ENCODE data around the gene FSTL4. TPM values are rescaled to one million over a fixed set of nuclear protein-coding genes. Genes with fewer than 3 reads are reported as not detected.

FSTL4 gene
- total and polyA plus RNA-seq, 4 donors, result 0.02 to 0.18 TPM; not detected in 2

DNA sequence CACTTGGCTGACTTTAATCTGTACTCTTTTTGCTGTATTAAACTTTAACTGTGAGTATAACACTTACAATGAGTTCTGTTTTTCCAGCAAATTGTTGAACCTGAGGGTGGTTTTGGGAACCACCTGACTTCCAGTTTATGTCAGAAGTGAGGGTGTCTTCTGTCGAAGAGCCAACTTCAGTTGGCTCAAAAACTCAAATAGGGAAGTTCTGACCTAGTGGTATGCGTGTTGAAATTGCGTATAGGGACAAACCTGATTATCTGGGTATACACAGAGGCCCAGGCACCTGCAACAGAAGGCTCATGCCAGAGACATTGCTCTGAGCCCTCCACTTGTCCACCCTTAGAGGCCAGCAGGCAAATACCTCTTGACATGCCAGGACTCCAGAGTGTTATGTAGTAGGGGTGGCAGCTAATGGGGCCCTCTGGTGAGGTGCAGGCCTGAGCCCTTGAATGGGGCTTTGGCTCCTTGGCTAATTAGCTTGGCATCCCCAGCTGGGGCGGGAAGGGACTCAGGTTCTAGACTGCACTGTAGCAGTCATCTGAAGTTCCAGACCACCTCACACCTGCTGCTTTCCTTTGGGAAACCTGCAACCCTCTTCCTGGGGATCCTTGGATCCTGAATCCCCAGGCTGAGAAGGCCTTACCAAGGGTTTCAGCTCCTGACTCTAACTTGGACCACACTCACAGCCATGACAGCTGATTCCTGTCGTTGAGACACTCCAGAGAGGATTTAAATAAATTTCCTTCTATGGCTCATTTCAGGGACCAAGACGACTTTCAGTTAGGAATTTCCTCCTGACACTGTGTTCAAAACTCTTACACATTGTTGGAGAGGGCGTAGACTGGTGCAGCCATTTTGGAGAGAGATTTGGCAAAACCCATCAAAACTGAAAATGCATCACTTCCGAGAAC is 370.9 kb downstream of the FSTL4 start (continued):
- TF ChIP-seq MAX (IDR thresholded peaks at IDR 0.05) (no peak), RAD21 (IDR thresholded peaks at IDR 0.05) (no peak), TAF1 (conservative IDR thresholded peaks at IDR 0.05) (no peak), RXRA (IDR thresholded peaks at IDR 0.05) (no peak)

- Histone ChIP-seq H3K27me3 (ENCODE audit: control insufficient read depth in 4 of 4, insufficient read depth in 4 of 4, low read length in 3 of 4) (no peaks in the 10 kb centered on the region), H3K9ac (ENCODE audit: low read depth in 1 of 2, low read length in 2 of 2) (no peak overlapping the region), H3K36me3 (ENCODE audit: control insufficient read depth in 4 of 4, insufficient read depth in 3 of 4, low read depth in 1 of 4, low read length in 3 of 4) (no peaks in the 10 kb centered on the region), H3K9me3 (ENCODE audit: control insufficient read depth in 4 of 4, low read length in 3 of 4) (no peaks in the 10 kb centered on the region), H3K4me3 (ENCODE audit: low read depth in 1 of 3, low read length in 3 of 3) (no peak overlapping the region), H3K27ac (ENCODE audit: low read depth in 1 of 2, low read length in 2 of 2) (peak overlapping the region in 1 of 2 donors; percentile 37), H3K4me1 (ENCODE audit: control insufficient read depth in 4 of 4, insufficient read depth in 4 of 4, low read length in 3 of 4) (no peaks in the 10 kb centered on the region)
- TF ChIP-seq, protein P1, sequence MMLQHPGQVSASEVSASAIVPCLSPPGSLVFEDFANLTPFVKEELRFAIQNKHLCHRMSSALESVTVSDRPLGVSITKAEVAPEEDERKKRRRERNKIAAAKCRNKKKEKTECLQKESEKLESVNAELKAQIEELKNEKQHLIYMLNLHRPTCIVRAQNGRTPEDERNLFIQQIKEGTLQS (IDR thresholded peaks at IDR 0.05), result no peak
- TF ChIP-seq ZBTB33 (IDR thresholded peaks at IDR 0.05), result no peak
- peak; percentile 68 to 87 for TF ChIP-seq JUND (IDR thresholded peaks at IDR 0.05)
- DNase-seq (ENCODE audit: low spot score), result no peak
- 78% methylated on average over 9 of the region's 9 CpGs for WGBS
Measured at GRCh38 chr5:133240425-133241091, 371.8 kb downstream of the FSTL4 start.

DNA sequence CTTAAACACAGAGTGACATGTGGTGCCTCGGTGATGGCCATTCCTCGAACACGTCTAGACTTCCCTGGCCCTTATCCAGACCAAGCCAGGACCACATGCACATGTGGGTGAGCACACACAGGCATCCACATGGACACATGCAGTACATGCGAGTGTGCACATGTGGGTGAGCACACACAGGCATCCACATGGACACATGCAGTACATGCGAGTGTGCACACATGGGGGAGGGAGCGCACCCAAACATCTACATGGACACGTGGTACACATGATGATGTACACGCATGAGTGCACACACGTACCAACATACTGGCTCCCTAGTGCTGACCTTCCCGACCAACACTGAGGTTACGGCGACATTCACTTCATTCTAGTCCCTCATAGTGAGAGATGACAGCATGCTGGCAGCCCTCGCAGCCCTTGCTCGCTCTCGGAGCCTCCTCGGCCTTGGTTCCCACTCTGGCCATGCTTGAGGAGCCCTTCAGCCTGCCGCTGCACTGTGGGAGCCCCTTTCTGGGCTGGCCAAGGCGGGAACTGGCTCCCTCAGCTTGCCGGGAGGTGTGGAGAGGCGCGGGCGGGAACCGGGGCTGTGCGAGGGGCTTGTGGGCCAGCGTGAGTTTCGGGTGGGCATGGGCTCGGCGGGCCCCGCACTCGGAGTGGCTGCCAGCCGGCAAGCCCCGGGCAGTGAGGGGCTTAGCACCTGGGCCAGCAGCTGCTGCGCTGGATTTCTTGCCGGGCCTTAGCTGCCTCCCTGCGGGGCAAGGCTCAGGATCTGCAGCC is 373.7 kb downstream of the FSTL4 start:
- 91% methylated on average over 35 of the region's 35 CpGs for WGBS
- no peak for DNase-seq (ENCODE audit: low spot score)
- no peak overlapping the region for H3K27ac ChIP-seq (ENCODE audit: low read depth in 1 of 2, low read length in 2 of 2)
- H3K4me3 ChIP-seq (ENCODE audit: low read depth in 1 of 3, low read length in 3 of 3), result no peak overlapping the region
- H3K27me3 ChIP-seq (ENCODE audit: control insufficient read depth in 4 of 4, insufficient read depth in 4 of 4, low read length in 3 of 4), result no peaks in the 10 kb centered on the region
- no peaks in the 10 kb centered on the region for H3K36me3 ChIP-seq (ENCODE audit: control insufficient read depth in 4 of 4, insufficient read depth in 3 of 4, low read depth in 1 of 4, low read length in 3 of 4)
- H3K9ac ChIP-seq (ENCODE audit: low read depth in 1 of 2, low read length in 2 of 2), result no peak overlapping the region
- no peaks in the 10 kb centered on the region for H3K9me3 ChIP-seq (ENCODE audit: control insufficient read depth in 4 of 4, low read length in 3 of 4)
- H3K4me1 ChIP-seq (ENCODE audit: control insufficient read depth in 4 of 4, insufficient read depth in 4 of 4, low read length in 3 of 4), result no peaks in the 10 kb centered on the region
- no peak for TF ChIP-seq TAF1 (conservative IDR thresholded peaks at IDR 0.05)
- no peak for TF ChIP-seq CTCF (IDR thresholded peaks at IDR 0.05; ENCODE audit: low read depth, low read length, missing input control)
- TF ChIP-seq, protein P1 (IDR thresholded peaks at IDR 0.05), result no peak
- TF ChIP-seq JUND (IDR thresholded peaks at IDR 0.05), result no peak
- no peak for TF ChIP-seq NR2F2 (IDR thresholded peaks at IDR 0.05)
- TF ChIP-seq RXRA (IDR thresholded peaks at IDR 0.05), result no peak
- TF ChIP-seq ZBTB33 (IDR thresholded peaks at IDR 0.05), result no peak
- TF ChIP-seq REST (IDR thresholded peaks at IDR 0.05), result no peak
- TF ChIP-seq RAD21 (IDR thresholded peaks at IDR 0.05), result no peak
- TF ChIP-seq FOXA1 (IDR thresholded peaks at IDR 0.05), result no peak
- no peak for TF ChIP-seq HNF4G (IDR thresholded peaks at IDR 0.05)
- no peak for TF ChIP-seq GABPA (IDR thresholded peaks at IDR 0.05 in 1 of 2, conservative IDR thresholded peaks at IDR 0.05 in 1 of 2)
- TF ChIP-seq HNF4A (conservative IDR thresholded peaks at IDR 0.05), result no peak
- TF ChIP-seq YY1 (IDR thresholded peaks at IDR 0.05), result no peak

Measured in liver (tissue), 9 donors.